DMS114 treated with DMSO at 0.1 percent for 48 hours (cell line): ENCODE results near the gene PTPRR.
"Not testable (repeated sequence)": the region's sequence is repeated elsewhere in the genome, so short reads cannot be mapped to it uniquely, and the experiment has no call there.

Source experiments
- DNase-seq: peaks from one replicate; lab custom pipeline; 2025; ENCODE audit not compliant: unreplicated experiment; lab: John Stamatoyannopoulos, UW

The PTPRR gene

GRCh38 chr12:70749931-70750330 lies 170.6 kb downstream of the PTPRR start:
- no peak for DNase-seq

GRCh38 chr12:70748809-70749208 lies 171.7 kb downstream of the PTPRR start:
- no peak for DNase-seq

- DNase-seq, result no peak
Observed at GRCh38 chr12:70747445-70748260, 172.9 kb downstream of the PTPRR start.

GRCh38 chr12:70745048-70745447 lies 175.5 kb downstream of the PTPRR start:
- DNase-seq, result no peak

GRCh38 chr12:70744178-70744577 lies 176.4 kb downstream of the PTPRR start:
- DNase-seq, result no peak

GRCh38 chr12:70741256-70741655 lies 179.3 kb downstream of the PTPRR start:
- DNase-seq, result no peak

GRCh38 chr12:70739756-70740155 lies 180.8 kb downstream of the PTPRR start:
- no peak for DNase-seq

- DNase-seq, result no peak
Observed at GRCh38 chr12:70736351-70737133, 184.0 kb downstream of the PTPRR start.

GRCh38 chr12:70735197-70735596 lies 185.3 kb downstream of the PTPRR start:
- not testable (repeated sequence) for DNase-seq

GRCh38 chr12:70733385-70733784 lies 187.2 kb downstream of the PTPRR start:
- peak; percentile 68 for DNase-seq

- DNase-seq, result no peak
Observed at GRCh38 chr12:70732287-70732686, 188.3 kb downstream of the PTPRR start.

GRCh38 chr12:70730675-70731180 lies 189.8 kb downstream of the PTPRR start:
- no peak for DNase-seq

- no peak for DNase-seq
Observed at GRCh38 chr12:70724444-70724843, 196.1 kb downstream of the PTPRR start.

- no peak for DNase-seq
Observed at GRCh38 chr12:70722584-70723343, 197.8 kb downstream of the PTPRR start.

GRCh38 chr12:70721656-70722357 lies 198.7 kb downstream of the PTPRR start:
- no peak for DNase-seq

GRCh38 chr12:70721216-70721615 lies 199.3 kb downstream of the PTPRR start:
- DNase-seq, result no peak

- DNase-seq, result peak; percentile 24
Observed at GRCh38 chr12:70719672-70720420, 200.7 kb downstream of the PTPRR start.

GRCh38 chr12:70719071-70719470 lies 201.5 kb downstream of the PTPRR start:
- no peak for DNase-seq

GRCh38 chr12:70711831-70712230 lies 208.7 kb downstream of the PTPRR start:
- no peak for DNase-seq

- DNase-seq, result no peak
Observed at GRCh38 chr12:70709022-70709421, 211.5 kb downstream of the PTPRR start.
